IMR-90 (cell line): Measurements from ENCODE around the gene MILR1. TPM values are rescaled to one million over a fixed set of nuclear protein-coding genes. Genes with fewer than 3 reads are reported as not detected.

Experiments
- ATAC-seq: fragments of 200-7000 bp; cut with Tn5 transposase; 2 replicates; pipeline ENCODE4 v1.9.1; 2020; ENCODE audit warnings: low read depth, mild to moderate bottlenecking, moderate library complexity
- BruUV-seq: library from RNA; stranded (reverse); fragments of 400-500 nt; replicated peaks from 2 replicates; lab custom pipeline; 2021; lab: Mats Ljungman, UMichigan
- CTCF ChIA-PET: fragments of 300-600 bp; formaldehyde crosslinking; extraction: SDS; loops from one replicate; lab custom pipeline; 2021; ENCODE audit warnings: antibody characterized with exemption; lab: Yijun Ruan, JAX
- POLR2A ChIA-PET: fragments of 300-600 bp; sonication (Branson Sonifier 250); formaldehyde crosslinking; loops from one replicate; lab custom pipeline; 2022; ENCODE audit warnings: antibody characterized with exemption; ENCODE audit not compliant: unreplicated experiment; lab: Charles Lee
- DNase-seq: peaks from one replicate; pipeline ENCODE4 v3.0.0; 2013
- H2AFZ ChIP-seq: replicated peaks from 2 replicates; pipeline ENCODE3; 2013; ENCODE audit warnings: low read length, mild to moderate bottlenecking; ENCODE audit not compliant: poor library complexity
- H2AK5ac ChIP-seq: 2 replicates; pipeline ENCODE4 v1.6.1; 2013; ENCODE audit warnings: low read depth, low read length, inconsistent platforms
- H2AK9ac ChIP-seq: replicated peaks from 2 replicates; pipeline ENCODE3; 2013; ENCODE audit warnings: mild to moderate bottlenecking, low read depth, low read length, moderate library complexity; ENCODE audit not compliant: poor library complexity
- H2BK120ac ChIP-seq: 2 replicates; pipeline ENCODE4 v1.6.1; 2013; ENCODE audit warnings: low read depth, low read length, inconsistent platforms
- H2BK15ac ChIP-seq: 3 replicates; pipeline ENCODE4 v1.6.1; 2013; ENCODE audit warnings: low read depth, low read length, inconsistent platforms
- H2BK20ac ChIP-seq: 2 replicates; pipeline ENCODE4 v1.6.1; 2013; ENCODE audit warnings: low read depth, mild to moderate bottlenecking, inconsistent platforms, low read length, moderate library complexity
- H2BK5ac ChIP-seq: 2 replicates; pipeline ENCODE4 v1.6.1; 2013; ENCODE audit warnings: mild to moderate bottlenecking, low read depth, low read length, inconsistent platforms; ENCODE audit not compliant: poor library complexity, severe bottlenecking
- H3K14ac ChIP-seq: replicated peaks from 2 replicates; pipeline ENCODE4 v1.6.1; 2013; ENCODE audit warnings: low read depth, low read length, inconsistent platforms
- H3K18ac ChIP-seq: 2 replicates; pipeline ENCODE4 v1.6.1; 2013; ENCODE audit warnings: low read depth, low read length, control low read depth
- H3K23ac ChIP-seq: 2 replicates; pipeline ENCODE4 v1.6.1; 2013; ENCODE audit warnings: low read depth, low read length, inconsistent platforms
- H3K27ac ChIP-seq: 2 replicates; pipeline ENCODE4 v1.5.1; 2013; ENCODE audit warnings: mild to moderate bottlenecking, control low read depth, low read length; ENCODE audit not compliant: insufficient read depth
- H3K27me3 ChIP-seq: 2 replicates; pipeline ENCODE4 v1.6.1; 2013; ENCODE audit warnings: low read length; ENCODE audit not compliant: control insufficient read depth, insufficient read depth
- H3K36me3 ChIP-seq: 2 replicates; pipeline ENCODE4 v1.6.1; 2013; ENCODE audit warnings: low read length, mixed read lengths; ENCODE audit not compliant: control insufficient read depth, insufficient read depth
- H3K4ac ChIP-seq: 2 replicates; pipeline ENCODE4 v1.6.1; 2013; ENCODE audit warnings: low read depth, low read length, inconsistent platforms
- H3K4me1 ChIP-seq: 2 replicates; pipeline ENCODE4 v1.6.1; 2013; ENCODE audit warnings: low read length, mixed read lengths; ENCODE audit not compliant: control insufficient read depth, insufficient read depth
- H3K4me2 ChIP-seq: 2 replicates; pipeline ENCODE4 v1.6.1; 2013; ENCODE audit warnings: low read depth, mild to moderate bottlenecking, control low read depth, low read length, moderate library complexity
- H3K4me3 ChIP-seq: 2 replicates; pipeline ENCODE4 v1.5.1; 2013; ENCODE audit warnings: low read depth, mild to moderate bottlenecking, control low read depth, low read length, moderate library complexity; ENCODE audit not compliant: insufficient read depth
- H3K56ac ChIP-seq: 2 replicates; pipeline ENCODE4 v1.6.1; 2013; ENCODE audit warnings: low read length, inconsistent platforms; ENCODE audit not compliant: insufficient read depth; ENCODE audit errors: extremely low read depth
- H3K79me1 ChIP-seq, 2 experiments: 2 replicates each; pipeline ENCODE4 v1.6.1; 2013; ENCODE audit warnings: low read length in 2 of 2, inconsistent platforms in 1 of 2, low read depth in 1 of 2
- H3K9ac ChIP-seq: 2 replicates; pipeline ENCODE4 v1.6.1; 2013; ENCODE audit warnings: low read depth, low read length, control low read depth
- H3K9me1 ChIP-seq: 2 replicates; pipeline ENCODE4 v1.6.1; 2013; ENCODE audit warnings: low read length, inconsistent platforms; ENCODE audit not compliant: insufficient read depth
- H3K9me3 ChIP-seq: 2 replicates; pipeline ENCODE4 v1.6.1; 2013; ENCODE audit warnings: low read length; ENCODE audit not compliant: control insufficient read depth, insufficient read depth
- H4K20me1 ChIP-seq: 2 replicates; pipeline ENCODE4 v1.6.1; 2013; ENCODE audit warnings: low read length, inconsistent platforms; ENCODE audit not compliant: insufficient read depth
- H4K5ac ChIP-seq: 2 replicates; pipeline ENCODE4 v1.6.1; 2013; ENCODE audit warnings: mild to moderate bottlenecking, low read depth, low read length, control low read depth
- H4K8ac ChIP-seq, 2 experiments: 2 replicates each; pipeline ENCODE4 v1.6.1; 2013; ENCODE audit warnings: low read depth in 2 of 2, low read length in 2 of 2, control low read depth in 1 of 2, inconsistent platforms in 1 of 2
- H4K91ac ChIP-seq: 2 replicates; pipeline ENCODE4 v1.6.1; 2013; ENCODE audit warnings: low read depth, low read length, inconsistent platforms; ENCODE audit not compliant: insufficient read depth
- BHLHE40 ChIP-seq: fragments of 150-350 bp; IDR thresholded peaks from 2 replicates; pipeline ENCODE4 v1.6.1; 2016; ENCODE audit warnings: mild to moderate bottlenecking, low read depth, low read length
- CEBPB ChIP-seq: IDR thresholded peaks from 2 replicates; pipeline ENCODE4 v1.6.1; 2012; ENCODE audit warnings: low read depth, low read length, improper control_type of control experiment
- FOS ChIP-seq: fragments of 150-350 bp; IDR thresholded peaks from 2 replicates; pipeline ENCODE4 v1.6.1; 2016; ENCODE audit warnings: low read depth, low read length
- MAFK ChIP-seq: IDR thresholded peaks from 2 replicates; pipeline ENCODE4 v1.6.1; 2012; ENCODE audit warnings: low read depth, low read length, improper control_type of control experiment
- MAZ ChIP-seq: IDR thresholded peaks from 2 replicates; pipeline ENCODE4 v1.6.1; 2012; ENCODE audit warnings: low read depth, mild to moderate bottlenecking, low read length, improper control_type of control experiment, moderate library complexity, borderline replicate concordance
- MXI1 ChIP-seq: IDR thresholded peaks from 2 replicates; pipeline ENCODE4 v1.6.1; 2012; ENCODE audit warnings: low read depth, mild to moderate bottlenecking, low read length, moderate library complexity, borderline replicate concordance
- NFE2L2 ChIP-seq: fragments of 150-350 bp; IDR thresholded peaks from 2 replicates; pipeline ENCODE4 v1.6.1; 2016; ENCODE audit warnings: low read depth, mild to moderate bottlenecking, low read length
- RAD21 ChIP-seq: IDR thresholded peaks from 2 replicates; pipeline ENCODE4 v1.6.1; 2012; ENCODE audit warnings: low read length, improper control_type of control experiment
- RCOR1 ChIP-seq: IDR thresholded peaks from 2 replicates; pipeline ENCODE4 v1.6.1; 2012; ENCODE audit warnings: mild to moderate bottlenecking, low read length, improper control_type of control experiment; ENCODE audit not compliant: insufficient replicate concordance
- RFX5 ChIP-seq: IDR thresholded peaks from 2 replicates; pipeline ENCODE4 v1.8.0; 2012; ENCODE audit warnings: low read depth, mild to moderate bottlenecking, low read length, moderate library complexity
- SMC3 ChIP-seq: fragments of 150-350 bp; IDR thresholded peaks from 2 replicates; pipeline ENCODE4 v1.6.1; 2016; ENCODE audit warnings: low read depth, mild to moderate bottlenecking, antibody characterized with exemption, low read length, moderate library complexity
- USF2 ChIP-seq: fragments of 150-350 bp; IDR thresholded peaks from 2 replicates; pipeline ENCODE4 v1.6.1; 2017; ENCODE audit warnings: mild to moderate bottlenecking, antibody characterized with exemption, low read length, low read depth
- WGBS, 2 experiments: methylation state at CpG; one replicate each; pipeline versions ENCODE4 v1.1.5 to v1.1.7; 2013; ENCODE audit warnings: missing lambda C conversion rate in 2 of 2; ENCODE audit not compliant: insufficient read length in 1 of 2; ENCODE audit errors: extremely low coverage in 2 of 2; 5-methylcytosine and 5-hydroxymethylcytosine counted together
- dilution Hi-C: fragments of 300-500 bp; cut with HindIII; formaldehyde crosslinking; loops from one replicate; pipeline ENCODE4 v1.14.3; 2018; ENCODE audit warnings: low sequenced_read_pairs; ENCODE audit not compliant: unreplicated experiment
- in situ Hi-C: fragments of 300-500 bp; cut with MboI; formaldehyde crosslinking; loops from 3 replicates; pipeline ENCODE4 v1.14.3; 2019; ENCODE audit warnings: low sequenced_read_pairs, inconsistent platforms, mixed read lengths
- intact Hi-C: fragments of 100-400 bp; cut with micrococcal nuclease; formaldehyde crosslinking; loops from 2 replicates; pipeline ENCODE4 v1.10.0; 2022
- polyA plus RNA-seq, 3 experiments: library from polyadenylated mRNA; depleted of rRNA; stranded (reverse); fragments of >200 nt; gene quantifications; 2 replicates each; pipeline ENCODE4 v1.2.3, GENCODE V29; 2012; ENCODE audit warnings: low replicate concordance in 1 of 3
- total RNA-seq: library from RNA; depleted of rRNA; stranded (reverse); fragments of >200 nt; gene quantifications from 2 replicates; pipeline ENCODE4 v1.2.3, GENCODE V29; 2012

MILR1 gene
- total and polyA plus RNA-seq, 2 of the 4 experiments (the other 2 are of a cell fraction) = 0.36 to 0.44 TPM

- Histone ChIP-seq H3K4me2 (no peak overlapping the region), H3K36me3 (no peaks in the 10 kb centered on the region), H4K5ac (no peak overlapping the region), H2AK5ac (no peak overlapping the region), H3K56ac (no peak overlapping the region), H2BK120ac (no peak overlapping the region), H2BK15ac (no peak overlapping the region), H4K91ac (no peak overlapping the region), H2AK9ac (no peak overlapping the region), H3K4me1 (no peaks in the 10 kb centered on the region), H3K9ac (no peak overlapping the region), H3K9me1 (no peaks in the 10 kb centered on the region), H3K27me3 (peaks cover 2% of the 10 kb centered on the region; the same call in 1 of the 2 replicates), H3K4me3 (no peak overlapping the region), H3K14ac (no peak overlapping the region), H2BK20ac (no peak overlapping the region), H4K20me1 (no peaks in the 10 kb centered on the region), H2BK5ac (no peak overlapping the region), H3K23ac (no peak overlapping the region), H3K4ac (no peak overlapping the region), H3K9me3 (peaks cover 17% of the 10 kb centered on the region), H2AFZ (no peak overlapping the region), H4K8ac (no peak overlapping the region), H3K18ac (no peak overlapping the region), H3K79me1 (no peaks in the 10 kb centered on the region), H3K27ac (no peak overlapping the region)
- WGBS, 2 experiments = 63% methylated on average over 2 of the region's 5 CpGs; no CpG with 5 or more reads in 1 of the 2 experiments
- intact Hi-C loops (no loop called here), in situ Hi-C loops (no loop called here), dilution Hi-C loops (no loop called here)
- POLR2A ChIA-PET = no interaction called here
- DNase-seq = no peak
- CTCF ChIA-PET = no interaction called here
- TF ChIP-seq RFX5 (no peak), NFE2L2 (no peak), RAD21 (no peak), MAFK (no peak), BHLHE40 (no peak), MXI1 (no peak), CEBPB (no peak), USF2 (no peak), RCOR1 (no peak), MAZ (no peak), FOS (no peak), SMC3 (no peak)
- no peak for ATAC-seq
- no TSS peak for BruUV-seq
Observed at GRCh38 chr17:64437944-64438525, 10.9 kb upstream of the MILR1 start.
